Uterus (tissue), 2 donors: ENCODE data around the gene PPIH.
"Not testable (repeated sequence)": the region's sequence is repeated elsewhere in the genome, so short reads cannot be mapped to it uniquely, and the experiment has no call there.

Experiments
- CTCF ChIP-seq, 4 experiments: fragments of 200-600 bp in 2 of 4; fragments of 450-650 bp in 2 of 4; sonication (generic) in 2 of 4; IDR thresholded peaks; one replicate each; pipeline ENCODE4 v1.5.1; 2016 to 2019; ENCODE audit warnings: antibody characterized with exemption in 4 of 4, mild to moderate bottlenecking in 2 of 4, moderate library complexity in 1 of 4
- POLR2A ChIP-seq, 2 donors: fragments of 450-650 bp; IDR thresholded peaks; one replicate each; pipeline ENCODE4 v1.6.1; 2016; ENCODE audit warnings: antibody characterized with exemption in 2 of 2, mild to moderate bottlenecking in 1 of 2, moderate library complexity in 1 of 2

DNA sequence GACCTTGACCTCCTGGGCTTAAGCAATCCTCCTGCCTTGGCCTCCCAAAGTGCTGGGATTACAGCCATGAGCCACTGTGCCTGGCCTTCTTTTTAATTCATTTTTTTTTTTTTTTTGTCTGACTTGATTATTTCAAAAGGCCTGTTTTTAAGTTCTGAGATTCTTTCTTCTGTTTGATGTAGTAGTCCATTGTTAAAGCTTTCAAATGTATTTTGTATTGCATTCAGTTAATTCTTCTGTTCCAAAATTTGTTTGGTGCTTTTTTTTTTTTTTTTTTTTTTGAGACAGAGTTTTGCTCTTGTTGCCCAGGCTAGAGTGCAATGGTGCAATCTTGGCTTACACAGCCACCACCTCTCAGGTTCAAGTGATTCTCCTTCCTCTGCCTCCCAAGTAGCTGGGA, 56.2 kb downstream of the PPIH start:
- not testable (repeated sequence) for TF ChIP-seq CTCF, POLR2A (IDR thresholded peaks at IDR 0.05)
